CD4-positive, alpha-beta T cell treated with Interleukin-12 subunit alpha and Interleukin-12 subunit beta, for 1 hour (primary cell): ENCODE results near the gene MYMK.

ENCODE experiments used
- DNase-seq: peaks from one replicate; pipeline ENCODE4 v3.0.0-alpha.2; 2020

Gene MYMK

GRCh38 chr9:133477992-133478850, 46.5 kb downstream of the MYMK start:
- DNase-seq: peak; percentile 22

- no peak for DNase-seq
Observed at GRCh38 chr9:133477461-133477860, 47.3 kb downstream of the MYMK start.

- no peak for DNase-seq
Observed at GRCh38 chr9:133476941-133477340, 47.8 kb downstream of the MYMK start.

- no peak for DNase-seq
Observed at GRCh38 chr9:133476036-133476931, 48.5 kb downstream of the MYMK start.

GRCh38 chr9:133475292-133476012, 49.3 kb downstream of the MYMK start:
- no peak for DNase-seq

GRCh38 chr9:133474853-133475252, 49.9 kb downstream of the MYMK start:
- no peak for DNase-seq

GRCh38 chr9:133474215-133474614, 50.5 kb downstream of the MYMK start:
- no peak for DNase-seq

- no peak for DNase-seq
Observed at GRCh38 chr9:133473743-133474142, 51.0 kb downstream of the MYMK start.

GRCh38 chr9:133472753-133473378, 51.9 kb downstream of the MYMK start:
- DNase-seq: no peak

- no peak for DNase-seq
Observed at GRCh38 chr9:133472277-133472645, 52.5 kb downstream of the MYMK start.

GRCh38 chr9:133471551-133472276, 53.0 kb downstream of the MYMK start:
- DNase-seq: no peak

- no peak for DNase-seq
Observed at GRCh38 chr9:133470988-133471387, 53.8 kb downstream of the MYMK start.

- DNase-seq: no peak
Observed at GRCh38 chr9:133470427-133470924, 54.3 kb downstream of the MYMK start.

- no peak for DNase-seq
Observed at GRCh38 chr9:133468777-133469421, 55.9 kb downstream of the MYMK start.

GRCh38 chr9:133468374-133468773, 56.4 kb downstream of the MYMK start:
- DNase-seq: no peak

- DNase-seq: no peak
Observed at GRCh38 chr9:133467101-133467500, 57.7 kb downstream of the MYMK start.

- DNase-seq: no peak
Observed at GRCh38 chr9:133465984-133466383, 58.8 kb downstream of the MYMK start.

- DNase-seq: no peak
Observed at GRCh38 chr9:133464638-133465037, 60.1 kb downstream of the MYMK start.
